Skeletal muscle tissue (tissue), 4 donors: ENCODE data around the gene CFAP57. TPM values are rescaled to one million over a fixed set of nuclear protein-coding genes. Genes with fewer than 3 reads are reported as not detected.

Experiments used
- H3K27ac ChIP-seq: one replicate; pipeline ENCODE4 v1.7.0; 2013; ENCODE audit warnings: mild to moderate bottlenecking, low read depth, low read length, inconsistent platforms
- H3K27me3 ChIP-seq, 3 donors: one replicate each; pipeline ENCODE4 v1.7.0; 2013; ENCODE audit warnings: low read length in 3 of 3; ENCODE audit not compliant: control insufficient read depth in 3 of 3, insufficient read depth in 3 of 3
- H3K36me3 ChIP-seq, 3 donors: one replicate each; pipeline ENCODE4 v1.7.0; 2013; ENCODE audit warnings: low read length in 3 of 3; ENCODE audit not compliant: control insufficient read depth in 3 of 3, insufficient read depth in 3 of 3
- H3K4me1 ChIP-seq, 3 donors: one replicate each; pipeline ENCODE4 v1.7.0; 2013; ENCODE audit warnings: low read length in 3 of 3, mild to moderate bottlenecking in 3 of 3; ENCODE audit not compliant: control insufficient read depth in 3 of 3, insufficient read depth in 3 of 3
- H3K4me3 ChIP-seq, 3 donors: one replicate each; pipeline ENCODE4 v1.7.0; 2013; ENCODE audit warnings: low read length in 3 of 3
- H3K9ac ChIP-seq, 3 donors: one replicate each; pipeline ENCODE4 v1.7.0; 2013; ENCODE audit warnings: low read length in 3 of 3, mild to moderate bottlenecking in 3 of 3, moderate library complexity in 2 of 3, low read depth in 1 of 3
- H3K9me3 ChIP-seq, 3 donors: one replicate each; pipeline ENCODE4 v1.7.0; 2013; ENCODE audit warnings: low read length in 3 of 3; ENCODE audit not compliant: control insufficient read depth in 3 of 3
- total RNA-seq: library from RNA; depleted of rRNA; stranded (reverse); fragments of >200 nt; gene quantifications from one replicate; pipeline ENCODE4 v1.2.3, GENCODE V29; 2014
- donor health status: Osteomylitis.

CFAP57 gene
- total RNA-seq, 1 donor from 2014 or later, result 0.52 TPM

DNA sequence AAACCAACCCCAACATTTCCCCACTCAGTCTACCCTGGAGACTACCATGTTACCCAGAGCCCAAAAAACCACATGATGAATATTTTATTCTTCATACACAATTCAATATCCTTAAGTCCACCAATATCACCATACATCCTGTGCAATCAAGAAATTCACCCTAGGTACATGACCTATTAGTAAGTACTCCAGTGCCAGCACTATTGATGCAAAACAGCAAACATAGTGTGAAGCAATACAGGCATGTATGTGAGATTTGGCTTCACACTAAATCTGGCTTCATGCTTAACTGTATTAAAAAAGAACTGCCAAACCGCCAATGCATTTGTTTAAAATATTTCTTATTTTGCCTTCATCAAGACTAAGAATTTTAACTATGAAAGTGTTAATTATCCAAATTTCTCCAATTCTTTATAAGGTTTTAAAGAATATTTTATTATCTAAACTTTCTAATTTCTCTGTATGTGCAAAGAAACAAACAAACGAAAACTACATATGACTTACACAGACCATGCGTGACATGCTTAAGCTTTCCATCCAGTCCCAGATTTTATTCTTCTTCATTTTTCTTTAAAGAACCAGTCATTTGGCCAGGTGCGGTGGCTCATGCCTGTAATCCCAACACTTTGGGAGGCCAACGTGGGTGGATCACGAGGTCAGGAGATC lies 75.3 kb downstream of the CFAP57 start:
- no peak overlapping the region for H3K9ac ChIP-seq
- no peaks in the 10 kb centered on the region for H3K9me3 ChIP-seq
- no peak overlapping the region for H3K4me3 ChIP-seq
- no peaks in the 10 kb centered on the region for H3K36me3 ChIP-seq
- no peaks in the 10 kb centered on the region for H3K27me3 ChIP-seq
- no peaks in the 10 kb centered on the region for H3K4me1 ChIP-seq
- H3K27ac ChIP-seq, result no peak overlapping the region

DNA sequence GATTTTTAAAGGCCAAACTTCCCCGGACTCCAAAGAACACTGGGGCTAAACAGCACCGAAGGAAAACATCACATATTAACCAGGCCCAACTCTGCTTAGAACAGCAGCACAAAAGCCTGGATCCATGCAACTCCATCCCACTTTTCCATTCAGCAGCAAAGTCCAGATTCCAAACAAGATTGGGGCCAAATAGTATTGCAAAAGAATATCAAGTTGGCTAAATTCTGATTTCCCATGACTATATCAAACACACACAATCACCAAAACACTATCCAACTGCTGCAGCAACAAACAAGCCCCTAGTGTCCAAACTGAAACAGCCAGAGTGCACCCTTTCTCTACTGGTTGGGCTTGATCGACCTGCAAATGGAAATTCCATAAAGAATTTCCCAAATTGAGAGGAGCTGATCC lies 78.2 kb downstream of the CFAP57 start:
- Histone ChIP-seq H3K36me3 (no peaks in the 10 kb centered on the region), H3K27me3 (no peaks in the 10 kb centered on the region), H3K9me3 (no peaks in the 10 kb centered on the region), H3K4me1 (no peaks in the 10 kb centered on the region), H3K27ac (no peak overlapping the region), H3K9ac (no peak overlapping the region), H3K4me3 (no peak overlapping the region)

DNA sequence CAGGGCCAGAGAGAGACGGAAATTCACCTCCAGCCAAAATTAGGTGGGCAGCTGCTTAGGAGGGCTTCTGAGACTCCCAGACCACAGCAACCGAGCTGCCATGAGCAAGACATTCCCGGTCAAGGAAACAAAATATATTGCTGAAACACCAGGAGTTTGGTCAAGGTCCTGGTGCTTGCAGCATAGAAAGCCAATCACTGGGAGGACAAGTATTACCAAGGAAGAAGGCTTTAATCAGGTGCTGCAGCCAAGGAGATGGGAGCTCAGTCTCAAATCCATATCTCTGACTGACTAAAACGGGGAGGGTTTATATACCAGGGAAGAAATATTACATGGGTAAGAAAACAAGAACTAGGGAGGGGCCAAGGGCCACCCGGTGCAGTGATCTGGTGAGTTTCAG lies 78.9 kb downstream of the CFAP57 start:
- Histone ChIP-seq H3K4me3 (no peak overlapping the region), H3K4me1 (no peaks in the 10 kb centered on the region), H3K27ac (no peak overlapping the region), H3K36me3 (no peaks in the 10 kb centered on the region), H3K9ac (no peak overlapping the region), H3K9me3 (no peaks in the 10 kb centered on the region), H3K27me3 (no peaks in the 10 kb centered on the region)

DNA sequence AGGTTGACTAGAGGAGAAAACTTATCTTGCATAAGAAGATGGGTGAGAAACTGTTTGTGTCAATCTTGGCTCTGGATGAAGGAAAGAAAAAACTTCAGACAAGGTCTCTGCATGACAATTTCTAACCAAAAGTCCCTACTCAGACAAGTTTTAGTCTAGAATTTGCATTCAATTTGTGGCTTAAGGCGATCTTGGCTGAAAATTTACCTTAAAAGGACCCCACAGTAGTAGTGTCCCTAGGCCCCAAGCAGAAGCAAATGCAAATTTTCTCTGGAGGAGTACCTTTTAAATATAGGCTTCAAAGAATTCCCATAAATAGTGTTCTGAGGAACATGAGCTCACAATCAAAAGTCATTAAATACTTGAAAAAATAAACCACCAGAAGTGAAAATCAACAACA lies 80.1 kb downstream of the CFAP57 start:
- Histone ChIP-seq H3K9me3 (no peaks in the 10 kb centered on the region), H3K4me1 (no peaks in the 10 kb centered on the region), H3K9ac (no peak overlapping the region), H3K27ac (no peak overlapping the region), H3K27me3 (no peaks in the 10 kb centered on the region), H3K36me3 (no peaks in the 10 kb centered on the region), H3K4me3 (no peak overlapping the region)

DNA sequence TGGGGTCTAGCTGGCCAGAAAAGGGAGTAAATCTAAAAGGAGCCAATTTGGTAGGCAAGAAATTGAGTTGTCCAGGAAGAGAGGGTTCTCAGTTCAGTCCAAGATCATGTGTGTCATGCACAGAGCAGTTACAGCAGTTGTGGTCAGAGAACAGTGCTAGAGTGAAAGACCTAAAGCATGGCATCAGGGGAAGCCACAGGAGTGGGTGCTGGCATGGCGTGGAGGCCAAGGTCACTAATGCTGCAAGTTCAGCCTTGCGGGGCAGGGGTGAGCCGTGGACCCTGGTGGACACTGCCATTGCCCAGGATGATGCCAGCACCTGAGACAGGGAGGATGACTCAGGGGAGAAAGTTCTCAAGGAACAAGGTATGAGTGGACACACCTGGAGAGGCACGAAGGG lies 81.0 kb downstream of the CFAP57 start:
- H3K36me3 ChIP-seq, result no peaks in the 10 kb centered on the region
- H3K4me3 ChIP-seq, result no peak overlapping the region
- H3K27me3 ChIP-seq, result no peaks in the 10 kb centered on the region
- H3K27ac ChIP-seq, result no peak overlapping the region
- no peaks in the 10 kb centered on the region for H3K9me3 ChIP-seq
- H3K4me1 ChIP-seq, result no peaks in the 10 kb centered on the region
- no peak overlapping the region for H3K9ac ChIP-seq

GRCh38 chr1:43253876-43254275 lies 81.7 kb downstream of the CFAP57 start:
- Histone ChIP-seq H3K9ac (no peak overlapping the region), H3K27ac (no peak overlapping the region), H3K27me3 (no peaks in the 10 kb centered on the region), H3K36me3 (no peaks in the 10 kb centered on the region), H3K9me3 (no peaks in the 10 kb centered on the region), H3K4me3 (no peak overlapping the region), H3K4me1 (no peaks in the 10 kb centered on the region)

- Histone ChIP-seq H3K27me3 (no peaks in the 10 kb centered on the region), H3K9me3 (no peaks in the 10 kb centered on the region), H3K9ac (no peak overlapping the region), H3K27ac (no peak overlapping the region), H3K4me3 (no peak overlapping the region), H3K4me1 (no peaks in the 10 kb centered on the region), H3K36me3 (no peaks in the 10 kb centered on the region)
Measured at GRCh38 chr1:43255438-43256210, 83.5 kb downstream of the CFAP57 start.

DNA sequence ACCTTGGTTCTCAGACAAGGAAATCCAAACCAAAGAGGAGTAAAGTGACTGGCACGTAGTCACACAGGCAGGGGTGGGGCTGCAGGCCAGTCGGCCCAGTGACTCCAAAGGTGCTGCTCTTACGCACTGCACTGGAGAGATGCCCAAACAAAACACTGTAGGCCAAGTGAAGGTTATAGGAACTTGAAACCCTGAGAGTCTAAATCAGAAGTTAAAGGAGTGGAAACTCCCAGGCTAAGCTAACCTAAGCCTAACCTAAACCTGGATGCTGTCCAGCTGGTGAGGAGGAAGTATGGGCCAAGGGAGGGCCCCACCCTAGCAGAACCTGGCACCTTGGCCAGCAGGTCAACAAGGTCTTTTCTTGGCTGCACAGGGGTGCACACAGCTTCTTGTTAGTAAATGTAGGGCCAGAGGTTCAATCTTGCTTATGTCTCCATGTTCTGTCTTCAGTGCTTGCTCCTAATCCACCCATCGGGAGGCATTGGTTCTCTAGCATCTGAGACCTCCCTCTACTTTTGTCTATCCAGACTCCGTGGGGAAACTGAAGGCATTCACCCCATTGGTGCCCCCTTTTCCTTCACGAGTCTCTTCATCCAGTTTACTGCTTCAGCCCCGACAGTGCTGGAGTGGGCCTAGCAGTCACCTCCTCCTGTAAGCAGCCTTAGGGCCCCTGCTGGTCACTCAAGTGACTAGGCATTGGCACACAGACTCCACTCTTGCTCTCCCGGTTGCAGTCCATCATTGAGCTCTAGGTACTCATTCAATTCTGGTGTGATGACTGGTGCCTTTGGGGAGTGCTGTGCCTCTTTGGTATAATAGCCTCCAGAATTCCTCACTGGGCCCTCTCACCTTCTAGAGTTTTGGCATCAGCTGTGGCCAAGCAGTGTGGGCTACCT lies 84.8 kb downstream of the CFAP57 start:
- H3K4me3 ChIP-seq, result no peak overlapping the region
- no peaks in the 10 kb centered on the region for H3K4me1 ChIP-seq
- H3K9ac ChIP-seq, result no peak overlapping the region
- H3K27ac ChIP-seq, result no peak overlapping the region
- no peaks in the 10 kb centered on the region for H3K27me3 ChIP-seq
- no peaks in the 10 kb centered on the region for H3K36me3 ChIP-seq
- no peaks in the 10 kb centered on the region for H3K9me3 ChIP-seq

GRCh38 chr1:43258370-43258769 lies 86.2 kb downstream of the CFAP57 start:
- no peaks in the 10 kb centered on the region for H3K4me1 ChIP-seq
- no peaks in the 10 kb centered on the region for H3K27me3 ChIP-seq
- no peak overlapping the region for H3K9ac ChIP-seq
- H3K27ac ChIP-seq, result no peak overlapping the region
- H3K4me3 ChIP-seq, result no peak overlapping the region
- no peaks in the 10 kb centered on the region for H3K9me3 ChIP-seq
- H3K36me3 ChIP-seq, result no peaks in the 10 kb centered on the region

GRCh38 chr1:43265431-43265830 lies 93.3 kb downstream of the CFAP57 start:
- Histone ChIP-seq H3K36me3 (no peaks in the 10 kb centered on the region), H3K27ac (no peak overlapping the region), H3K4me1 (no peaks in the 10 kb centered on the region), H3K9ac (no peak overlapping the region), H3K9me3 (no peaks in the 10 kb centered on the region), H3K27me3 (peaks cover 7 to 10% (median 9%) of the 10 kb centered on the region in 3 donors), H3K4me3 (no peak overlapping the region)
